Gastrocnemius medialis (tissue), 4 donors: ENCODE measurements around the gene BICD2. TPM values are rescaled to one million over a fixed set of nuclear protein-coding genes. Genes with fewer than 3 reads are reported as not detected.

Experiments used
- ATAC-seq, 2 donors: fragments of 150-250 bp; one replicate each; pipeline ENCODE4 v1.9.1; 2016
- DNase-seq, 2 donors: peaks; one replicate each; pipeline ENCODE4 v3.0.0-alpha.2; 2019
- H3K27ac ChIP-seq, 4 donors: fragments of 200-600 bp; sonication (generic); 1 replicate in 1 of 4; 2 replicates in 3 of 4; pipeline ENCODE4 v1.5.1; 2016 to 2018; ENCODE audit warnings: mild to moderate bottlenecking in 2 of 4, moderate library complexity in 1 of 4
- H3K27me3 ChIP-seq, 3 donors: fragments of 200-600 bp; sonication (generic) in 2 of 3; 1 replicate in 1 of 3; 2 replicates in 2 of 3; pipeline versions ENCODE4 v1.5.1 to v1.6.0; 2016 to 2019; ENCODE audit warnings: mild to moderate bottlenecking in 1 of 3, moderate library complexity in 1 of 3
- H3K36me3 ChIP-seq, 2 donors: fragments of 200-600 bp; sonication (generic) in 1 of 2; one replicate each; pipeline ENCODE4 v1.5.1; 2017 to 2018
- H3K4me1 ChIP-seq, 2 donors: fragments of 200-600 bp; sonication (generic) in 1 of 2; one replicate each; pipeline ENCODE4 v1.5.1; 2016 to 2017; ENCODE audit warnings: mild to moderate bottlenecking in 2 of 2
- H3K4me3 ChIP-seq, 4 donors: fragments of 200-600 bp; sonication (generic) in 3 of 4; 1 replicate in 1 of 4; 2 replicates in 3 of 4; pipeline ENCODE4 v1.5.1; 2016 to 2019; ENCODE audit warnings: mild to moderate bottlenecking in 2 of 4
- H3K9me3 ChIP-seq, 3 donors: fragments of 200-600 bp; sonication (generic) in 2 of 3; 1 replicate in 1 of 3; 2 replicates in 2 of 3; pipeline ENCODE4 v1.5.1; 2016 to 2019
- CTCF ChIP-seq, 5 experiments: fragments of 450-650 bp in 3 of 5; fragments of 200-600 bp in 2 of 5; sonication (generic) in 2 of 5; IDR thresholded peaks in 4 of 5; conservative IDR thresholded peaks in 1 of 5; 1 replicate in 4 of 5; 2 replicates in 1 of 5; pipeline ENCODE4 v1.5.1; 2016 to 2019; ENCODE audit warnings: antibody characterized with exemption in 5 of 5, mild to moderate bottlenecking in 3 of 5, moderate library complexity in 3 of 5
- POLR2A ChIP-seq, 2 donors: fragments of 450-650 bp; IDR thresholded peaks; one replicate each; pipeline ENCODE4 v1.6.1; 2017; ENCODE audit warnings: antibody characterized with exemption in 2 of 2, mild to moderate bottlenecking in 2 of 2, moderate library complexity in 2 of 2
- in situ Hi-C, 4 donors: fragments of 200-750 bp; cut with MboI; loops; one replicate each; pipeline versions ENCODE4 v1.15.0 to v1.8.0; 2017; ENCODE audit warnings: low sequenced_read_pairs in 4 of 4
- intact Hi-C: fragments of 100-400 bp; cut with DNase I; formaldehyde crosslinking; loops from one replicate; pipeline ENCODE4 v1.15.1; 2023; ENCODE audit warnings: low total_unique reads
- total RNA-seq, 4 donors: library from RNA; depleted of rRNA; stranded (reverse); fragments of >200 nt; gene quantifications; one replicate each; pipeline versions ENCODE4 v1.1.0 to v1.2.3, GENCODE V29; 2016

Gene BICD2
- total RNA-seq, 4 donors from 2014 or later: 21.5 to 54.6 (median 38.7) TPM

GRCh38 chr9:92722386-92723298 is 42.0 kb downstream of the BICD2 start:
- no peak overlapping the region for H3K4me3 ChIP-seq
- H3K4me1 ChIP-seq: peaks cover 0 to 6% of the 10 kb centered on the region in 2 donors
- intact Hi-C loops: no loop called here
- no peaks in the 10 kb centered on the region for H3K9me3 ChIP-seq
- H3K36me3 ChIP-seq: peaks cover 0 to 46% of the 10 kb centered on the region in 2 donors
- no peaks in the 10 kb centered on the region for H3K27me3 ChIP-seq
- in situ Hi-C loops: loop anchor here in 1 of 4 donors (5.0 kb wide), 1 partner anchor 70 kb away; no protein-coding TSS in a partner anchor
- ATAC-seq: no peak
- DNase-seq: no peak
- TF ChIP-seq POLR2A (IDR thresholded peaks at IDR 0.05) (no peak), CTCF (IDR thresholded peaks at IDR 0.05 in 4 of 5, conservative IDR thresholded peaks at IDR 0.05 in 1 of 5) (no peak)
- no peak overlapping the region for H3K27ac ChIP-seq

- H3K9me3 ChIP-seq: no peaks in the 10 kb centered on the region
- no peak overlapping the region for H3K4me3 ChIP-seq
- no peak for ATAC-seq
- H3K27me3 ChIP-seq: no peaks in the 10 kb centered on the region
- DNase-seq: no peak
- in situ Hi-C loops: loop anchor here in 1 of 4 donors (5.0 kb wide), 1 partner anchor 71 kb away; no protein-coding TSS in a partner anchor
- no peak overlapping the region for H3K27ac ChIP-seq
- intact Hi-C loops: no loop called here
- H3K36me3 ChIP-seq: peaks cover 0 to 55% of the 10 kb centered on the region in 2 donors
- H3K4me1 ChIP-seq: no peaks in the 10 kb centered on the region
- TF ChIP-seq CTCF (IDR thresholded peaks at IDR 0.05 in 4 of 5, conservative IDR thresholded peaks at IDR 0.05 in 1 of 5): no peak
- TF ChIP-seq POLR2A (IDR thresholded peaks at IDR 0.05): no peak
Observed at GRCh38 chr9:92721548-92721947, 43.1 kb downstream of the BICD2 start.

- ATAC-seq (no peak), DNase-seq (no peak)
- Histone ChIP-seq H3K36me3 (peaks cover 0 to 57% of the 10 kb centered on the region in 2 donors), H3K27me3 (no peaks in the 10 kb centered on the region), H3K4me1 (no peaks in the 10 kb centered on the region), H3K9me3 (no peaks in the 10 kb centered on the region), H3K27ac (no peak overlapping the region), H3K4me3 (no peak overlapping the region)
- in situ Hi-C loops: loop anchor here in 1 of 4 donors (5.0 kb wide), 1 partner anchor 71 kb away; no protein-coding TSS in a partner anchor
- TF ChIP-seq CTCF (IDR thresholded peaks at IDR 0.05 in 4 of 5, conservative IDR thresholded peaks at IDR 0.05 in 1 of 5) (no peak), POLR2A (IDR thresholded peaks at IDR 0.05) (no peak)
- intact Hi-C loops: no loop called here
Observed at GRCh38 chr9:92720807-92721535, 43.7 kb downstream of the BICD2 start.

- in situ Hi-C loops (loop anchor here in 1 of 4 donors (5.0 kb wide), 1 partner anchor 72 kb away; no protein-coding TSS in a partner anchor), intact Hi-C loops (no loop called here)
- DNase-seq (no peak), ATAC-seq (no peak)
- TF ChIP-seq CTCF (IDR thresholded peaks at IDR 0.05 in 4 of 5, conservative IDR thresholded peaks at IDR 0.05 in 1 of 5): no peak
- TF ChIP-seq POLR2A (IDR thresholded peaks at IDR 0.05): no peak
- peaks cover 0 to 64% of the 10 kb centered on the region in 2 donors for H3K36me3 ChIP-seq
- H3K4me3 ChIP-seq: no peak overlapping the region
- no peaks in the 10 kb centered on the region for H3K4me1 ChIP-seq
- H3K27ac ChIP-seq: no peak overlapping the region
- no peaks in the 10 kb centered on the region for H3K27me3 ChIP-seq
- no peaks in the 10 kb centered on the region for H3K9me3 ChIP-seq
Observed at GRCh38 chr9:92720209-92720765, 44.3 kb downstream of the BICD2 start.
